Heart left ventricle (tissue), 16 donors: ENCODE measurements around the gene BFSP2. TPM values are rescaled to one million over a fixed set of nuclear protein-coding genes. Genes with fewer than 3 reads are reported as not detected.

Source experiments
- ATAC-seq, 4 donors: fragments of 200-7000 bp; cut with Tn5 transposase; one replicate each; pipeline ENCODE4 v1.9.1; 2020 to 2022; ENCODE audit warnings: moderate library complexity in 4 of 4, mild to moderate bottlenecking in 3 of 4, moderate number of reproducible peaks in 1 of 4
- DNase-seq, 5 donors: peaks; one replicate each; pipeline ENCODE4 v3.0.0-alpha.2; 2020
- H3K27ac ChIP-seq, 12 donors: fragments of 200-600 bp; sonication (generic) in 4 of 12; one replicate each; pipeline versions ENCODE4 v1.5.0 to v1.8.0; 2016 to 2022; ENCODE audit warnings: mild to moderate bottlenecking in 2 of 12
- H3K27me3 ChIP-seq, 9 donors: fragments of 200-600 bp; sonication (generic) in 2 of 9; one replicate each; pipeline versions ENCODE4 v1.5.1 to v1.8.0; 2016 to 2022; ENCODE audit warnings: mild to moderate bottlenecking in 3 of 9
- H3K36me3 ChIP-seq, 9 donors: fragments of 200-600 bp; sonication (generic) in 2 of 9; one replicate each; pipeline versions ENCODE4 v1.5.0 to v1.8.0; 2018 to 2022; ENCODE audit warnings: mild to moderate bottlenecking in 2 of 9
- H3K4me1 ChIP-seq, 12 donors: fragments of 200-600 bp; sonication (generic) in 4 of 12; one replicate each; pipeline versions ENCODE4 v1.5.0 to v1.8.0; 2016 to 2022; ENCODE audit warnings: mild to moderate bottlenecking in 3 of 12
- H3K4me3 ChIP-seq, 12 donors: fragments of 200-600 bp; sonication (generic) in 4 of 12; one replicate each; pipeline versions ENCODE4 v1.5.0 to v1.8.0; 2017 to 2022; ENCODE audit warnings: mild to moderate bottlenecking in 9 of 12, moderate library complexity in 4 of 12
- H3K9me3 ChIP-seq, 12 donors: fragments of 200-600 bp; sonication (generic) in 4 of 12; one replicate each; pipeline versions ENCODE4 v1.5.0 to v1.8.0; 2016 to 2022; ENCODE audit warnings: mild to moderate bottlenecking in 1 of 12
- CTCF ChIP-seq, 12 donors: fragments of 200-600 bp; sonication (generic) in 4 of 12; IDR thresholded peaks; one replicate each; pipeline versions ENCODE4 v1.5.0 to v1.8.0; 2018 to 2022; ENCODE audit warnings: antibody characterized with exemption in 12 of 12, mild to moderate bottlenecking in 5 of 12
- POLR2A ChIP-seq, 2 donors: fragments of 450-650 bp; IDR thresholded peaks; one replicate each; pipeline ENCODE4 v1.6.1; 2017; ENCODE audit warnings: antibody characterized with exemption in 2 of 2, mild to moderate bottlenecking in 2 of 2, moderate library complexity in 2 of 2
- WGBS, 4 donors: extraction: QIAGEN DNeasy Blood & Tissue Kit in 2 of 4; methylation state at CpG; one replicate each; pipeline versions ENCODE4 v1.1.5 to v1.1.7; 2013 to 2018; 5-methylcytosine and 5-hydroxymethylcytosine counted together
- intact Hi-C, 10 donors: fragments of 100-400 bp; cut with DNase I; formaldehyde crosslinking; loops; one replicate each; pipeline versions ENCODE4 v1.11.1 to v1.14.2; 2022
- polyA plus RNA-seq, 2 donors: library from polyadenylated mRNA; stranded (reverse); fragments of 200-250 nt; gene quantifications; one replicate each; pipeline ENCODE4 v1.2.3, GENCODE V29; 2013
- total RNA-seq, 9 donors: library from RNA; depleted of rRNA in 2 of 9; stranded (reverse); fragments of >200 nt in 2 of 9; fragmentation: NEBNext Ultra II Directional in 3 of 9; extraction: Animal tissue kit (Norgen Biotek cat#: 25700) in 3 of 9; gene quantifications; one replicate each; pipeline versions ENCODE4 v1.1.0 to v1.2.4, GENCODE V29; 2016 to 2023
- donor health status: ischemic (EF 13 %, LVEDD 7.1; RV severe dilation, severe dysfunction).
- donor health status: healthy with polysubstance abuse.
- donor health status: DM: no; HTN: yes; CAD: no.
- donor health status: DM: no; HTN: no; CAD: no.
- donor health status: ischemic (EF 25% LVEDD 6.9; RV normal size, moderate dysfunction).
- donor health status: ischemic (EF 25% LVEDD 5.7; RV mildly dilated, moderate dysfunction).
- donor health status: healthy.
- donor health status: DM: yes; HTN: yes; CAD: no.
- donor health status: ischemic (EF 35%, LVEDD 5.7; RV mildly dilated, moderate dysfunction).
- donor health status: nonischemic (EF 11% LVEDD 7.7; RV severe dilation, severe dysfunction).
- donor health status: DM: yes; HTN: yes; CAD: no.
- donor health status: PGD.
- donor health status: ischemic (EF 29% LVEDD 5.4; RV normal size, mild dysfunction).
- donor health status: nonischemic (EF 23%, LVEDD 6.1; RV moderate dilation, normal function).

Gene BFSP2
- total and polyA plus RNA-seq, 11 donors: not detected

DNA sequence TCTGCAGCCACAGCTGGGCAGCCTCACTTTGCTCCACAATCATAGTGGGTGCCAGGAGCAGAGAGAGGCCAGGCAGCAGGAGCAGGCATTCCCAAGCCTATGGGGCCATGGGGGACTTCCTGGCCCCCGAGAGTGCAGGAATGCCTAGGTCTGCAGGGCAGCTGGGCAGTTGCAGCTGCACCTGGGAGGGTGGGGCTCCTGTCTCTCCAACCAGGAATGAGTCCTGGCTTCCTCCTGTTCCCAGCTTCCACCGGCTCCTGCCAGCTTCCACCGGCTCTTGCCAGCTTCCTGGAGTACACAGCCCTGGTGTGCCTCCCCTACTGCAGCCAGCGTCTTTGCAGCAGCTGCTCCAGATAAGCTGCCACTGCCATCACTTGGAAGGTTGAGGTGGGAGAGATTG is 87.3 kb downstream of the BFSP2 start:
- ATAC-seq: no peak
- H3K36me3 ChIP-seq: no peaks in the 10 kb centered on the region
- intact Hi-C loops: loop anchor here in 3 of 10 donors (5.0 to 10.0 kb wide), 2 partner anchors 88 to 90 kb away; partner anchors contain the start of gene CDV3 (in 1 of the 3)
- no peak for DNase-seq
- no peaks in the 10 kb centered on the region for H3K4me1 ChIP-seq
- 71 to 80% (median 73%) methylated on average over 3 to 4 of the region's 4 CpGs for WGBS, 4 donors
- H3K27me3 ChIP-seq: no peaks in the 10 kb centered on the region
- H3K9me3 ChIP-seq: peaks cover 0 to 17% (median 4%) of the 10 kb centered on the region in 12 donors
- H3K27ac ChIP-seq: no peak overlapping the region
- TF ChIP-seq CTCF (IDR thresholded peaks at IDR 0.05) (no peak), POLR2A (IDR thresholded peaks at IDR 0.05) (no peak)
- H3K4me3 ChIP-seq: no peak overlapping the region

DNA sequence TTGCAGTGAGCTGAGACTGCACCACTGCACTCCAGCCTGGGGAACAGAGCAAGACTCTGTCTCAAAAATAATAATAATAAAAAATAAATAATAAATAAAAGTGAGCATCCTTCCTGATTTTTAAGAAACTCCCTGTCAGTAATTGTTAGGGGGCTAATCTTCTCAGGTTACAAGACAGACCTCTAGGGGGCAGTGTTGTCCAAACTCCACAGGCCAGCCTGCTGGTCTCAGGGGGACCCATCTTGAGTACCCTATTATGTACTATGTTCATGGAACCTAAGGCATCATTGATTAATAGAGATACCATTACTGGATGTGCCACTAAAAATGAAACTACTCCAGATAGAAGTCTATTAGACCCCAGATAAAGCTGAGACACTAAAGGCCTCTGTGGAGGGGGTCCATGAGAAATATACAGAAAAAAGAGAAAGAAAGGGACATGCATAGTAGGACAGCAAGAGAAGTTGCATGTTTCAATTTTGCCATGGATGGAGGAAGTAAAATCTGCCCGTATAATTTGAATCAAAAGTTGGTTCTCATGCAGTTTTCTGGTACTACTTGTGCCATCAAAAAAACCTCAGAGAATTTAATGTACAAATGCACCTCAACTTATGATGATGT is 88.2 kb downstream of the BFSP2 start:
- intact Hi-C loops: loop anchor here in 3 of 10 donors (5.0 to 10.0 kb wide), 2 partner anchors 87 to 89 kb away; partner anchors contain the start of gene CDV3 (in 1 of the 3)
- Histone ChIP-seq H3K36me3 (no peaks in the 10 kb centered on the region), H3K4me1 (no peaks in the 10 kb centered on the region), H3K9me3 (peaks cover 0 to 17% (median 4%) of the 10 kb centered on the region in 12 donors), H3K4me3 (no peak overlapping the region), H3K27me3 (no peaks in the 10 kb centered on the region), H3K27ac (no peak overlapping the region)
- 87 to 92% (median 88%) methylated on average over 1 of the region's 1 CpG for WGBS, 4 donors
- ATAC-seq: no peak
- no peak for TF ChIP-seq POLR2A (IDR thresholded peaks at IDR 0.05)
- TF ChIP-seq CTCF (IDR thresholded peaks at IDR 0.05): peak; percentile 40 to 72 (median 62)
- DNase-seq: no peak

DNA sequence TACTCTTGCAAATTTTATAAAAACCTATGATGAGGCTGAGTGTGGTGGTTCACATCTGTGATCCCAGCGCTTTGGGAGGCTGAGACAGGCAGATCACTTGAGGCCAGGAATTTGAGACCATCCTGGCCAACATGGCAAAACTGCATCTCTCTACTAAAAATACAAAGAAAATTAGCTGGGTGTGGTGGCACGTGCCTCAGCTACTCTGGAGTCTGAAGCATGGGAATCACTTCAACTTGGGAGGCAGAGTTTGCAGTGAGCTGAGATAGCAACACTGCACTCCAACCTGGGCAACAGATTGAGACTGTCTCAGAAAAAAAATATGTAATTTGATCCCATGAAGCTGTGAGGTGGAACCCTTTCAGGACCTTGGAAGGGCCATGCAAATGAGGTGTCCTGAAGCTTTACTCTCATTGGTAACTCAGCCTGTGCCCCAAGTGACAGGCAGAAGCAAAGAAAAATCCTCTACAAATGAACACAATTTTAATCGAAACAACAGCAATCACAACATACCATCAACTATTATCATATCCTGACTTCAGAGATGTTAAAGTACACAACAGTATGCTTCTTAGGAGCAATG is 89.0 kb downstream of the BFSP2 start:
- 61 to 66% (median 62%) methylated on average over 3 of the region's 3 CpGs for WGBS, 4 donors
- intact Hi-C loops: loop anchor here in 3 of 10 donors (5.0 to 10.0 kb wide), 2 partner anchors 86 to 88 kb away; partner anchors contain the start of gene CDV3 (in 1 of the 3)

More for the DNA sequence above, 89.0 kb downstream of the BFSP2 start:
- ATAC-seq (no peak), DNase-seq (no peak)
- H3K27ac ChIP-seq: no peak overlapping the region
- H3K9me3 ChIP-seq: peaks cover 0 to 17% (median 4%) of the 10 kb centered on the region in 12 donors
- no peak overlapping the region for H3K4me3 ChIP-seq
- no peak for TF ChIP-seq POLR2A (IDR thresholded peaks at IDR 0.05)
- no peak for TF ChIP-seq CTCF (IDR thresholded peaks at IDR 0.05)
- no peaks in the 10 kb centered on the region for H3K27me3 ChIP-seq
- H3K36me3 ChIP-seq: no peaks in the 10 kb centered on the region
- no peaks in the 10 kb centered on the region for H3K4me1 ChIP-seq
